ENCODE results near the gene PTPRT. TPM values are rescaled to one million over a fixed set of nuclear protein-coding genes. Genes with fewer than 3 reads are reported as not detected.

The PTPRT gene
- total RNA-seq, 1 donor: not detected

- no peak for DNase-seq (ENCODE audit: low read depth)
- H3K4me3 ChIP-seq (ENCODE audit: low read depth, low read length): no peak overlapping the region
- no peak for TF ChIP-seq CTCF (IDR thresholded peaks at IDR 0.05; ENCODE audit: insufficient read depth, low read depth, low read length)
Observed at GRCh38 chr20:42308171-42308570, 881.5 kb downstream of the PTPRT start.

GRCh38 chr20:42295592-42295991 lies 894.1 kb downstream of the PTPRT start:
- no peak for DNase-seq (ENCODE audit: low read depth)
- TF ChIP-seq CTCF (IDR thresholded peaks at IDR 0.05; ENCODE audit: insufficient read depth, low read depth, low read length): no peak

GRCh38 chr20:42294976-42295375 lies 894.7 kb downstream of the PTPRT start:
- no peak for DNase-seq (ENCODE audit: low read depth)
- no peak overlapping the region for H3K4me3 ChIP-seq (ENCODE audit: low read depth, low read length)
- TF ChIP-seq CTCF (IDR thresholded peaks at IDR 0.05; ENCODE audit: insufficient read depth, low read depth, low read length): no peak

More at GRCh38 chr20:42295592-42295991, 894.1 kb downstream of the PTPRT start:
- no peak overlapping the region for H3K4me3 ChIP-seq (ENCODE audit: low read depth, low read length)

- no peak overlapping the region for H3K4me3 ChIP-seq (ENCODE audit: low read depth, low read length)
- TF ChIP-seq CTCF (IDR thresholded peaks at IDR 0.05; ENCODE audit: insufficient read depth, low read depth, low read length): no peak
- DNase-seq (ENCODE audit: low read depth): no peak
Observed at GRCh38 chr20:42281801-42282200, 907.9 kb downstream of the PTPRT start.

- DNase-seq (ENCODE audit: low read depth): no peak
- TF ChIP-seq CTCF (IDR thresholded peaks at IDR 0.05; ENCODE audit: insufficient read depth, low read depth, low read length): no peak
Observed at GRCh38 chr20:42276718-42277602, 912.7 kb downstream of the PTPRT start.

GRCh38 chr20:42274986-42275385 lies 914.7 kb downstream of the PTPRT start:
- no peak for TF ChIP-seq CTCF (IDR thresholded peaks at IDR 0.05; ENCODE audit: insufficient read depth, low read depth, low read length)
- H3K4me3 ChIP-seq (ENCODE audit: low read depth, low read length): no peak overlapping the region
- DNase-seq (ENCODE audit: low read depth): no peak

More at GRCh38 chr20:42276718-42277602, 912.7 kb downstream of the PTPRT start:
- H3K4me3 ChIP-seq (ENCODE audit: low read depth, low read length): no peak overlapping the region
